GM23338 (cell line): ENCODE measurements around the gene TMEM132D. TPM values are rescaled to one million over a fixed set of nuclear protein-coding genes. Genes with fewer than 3 reads are reported as not detected.

Source experiments
- ATAC-seq: fragments of 200-7000 bp; cut with Tn5 transposase; 3 replicates; pipeline ENCODE4 v1.9.1; 2020
- DNase-seq: peaks from one replicate; pipeline ENCODE4 v3.0.0-alpha.2; 2015; ENCODE audit warnings: low spot score
- H2AFZ ChIP-seq: fragments of 200-600 bp; sonication (generic); 2 replicates; pipeline ENCODE4 v1.8.0; 2016; ENCODE audit warnings: antibody characterized with exemption, mild to moderate bottlenecking, moderate library complexity
- H3F3A ChIP-seq: fragments of 200-600 bp; sonication (generic); replicated peaks from 2 replicates; pipeline ENCODE4 v1.8.0; 2017; ENCODE audit warnings: antibody characterized with exemption, mixed run types, low read depth
- H3K27ac ChIP-seq: fragments of 200-600 bp; sonication (generic); 2 replicates; pipeline ENCODE4 v1.6.1; 2016; ENCODE audit warnings: low read depth
- H3K27me3 ChIP-seq: fragments of 200-600 bp; sonication (generic); 2 replicates; pipeline ENCODE4 v1.8.0; 2016; ENCODE audit warnings: mild to moderate bottlenecking, mixed run types, moderate library complexity; ENCODE audit not compliant: insufficient read depth
- H3K36me3 ChIP-seq: fragments of 200-600 bp; sonication (generic); 2 replicates; pipeline ENCODE4 v1.8.0; 2016; ENCODE audit warnings: mild to moderate bottlenecking; ENCODE audit not compliant: insufficient read depth
- H3K4me1 ChIP-seq: fragments of 200-600 bp; sonication (generic); 2 replicates; pipeline ENCODE4 v1.8.0; 2016; ENCODE audit warnings: mild to moderate bottlenecking, moderate library complexity; ENCODE audit not compliant: insufficient read depth
- H3K4me2 ChIP-seq: fragments of 200-600 bp; sonication (generic); 2 replicates; pipeline ENCODE4 v1.7.1; 2017; ENCODE audit warnings: mixed run types
- H3K4me3 ChIP-seq: fragments of 200-600 bp; sonication (generic); 2 replicates; pipeline ENCODE4 v1.6.1; 2016; ENCODE audit warnings: mixed run types
- H3K79me2 ChIP-seq: fragments of 200-600 bp; sonication (generic); replicated peaks from 2 replicates; pipeline ENCODE4 v1.8.0; 2017; ENCODE audit warnings: mild to moderate bottlenecking; ENCODE audit not compliant: insufficient read depth
- H3K9me2 ChIP-seq: fragments of 200-600 bp; sonication (generic); 2 replicates; pipeline ENCODE4 v1.8.0; 2017; ENCODE audit not compliant: insufficient read depth
- H4K20me1 ChIP-seq: fragments of 200-600 bp; sonication (generic); replicated peaks from 2 replicates; pipeline ENCODE4 v1.8.0; 2017; ENCODE audit warnings: mild to moderate bottlenecking; ENCODE audit not compliant: insufficient read depth
- H3K27ac Mint-ChIP-seq: 2 replicates; pipeline ENCODE4 v1.8.0; 2020; ENCODE audit warnings: inconsistent platforms, mild to moderate bottlenecking, moderate library complexity, mixed read lengths
- H3K27me3 Mint-ChIP-seq: 3 replicates; pipeline ENCODE4 v1.8.0; 2022; ENCODE audit warnings: low read depth, mild to moderate bottlenecking, moderate library complexity, mixed read lengths, inconsistent platforms; ENCODE audit not compliant: insufficient read depth, poor library complexity
- H3K36me3 Mint-ChIP-seq: 3 replicates; pipeline ENCODE4 v1.8.0; 2021; ENCODE audit warnings: low read depth, mild to moderate bottlenecking, inconsistent platforms, moderate library complexity, mixed read lengths
- H3K4me1 Mint-ChIP-seq: 3 replicates; pipeline ENCODE4 v1.8.0; 2020; ENCODE audit warnings: mild to moderate bottlenecking, inconsistent platforms, mixed read lengths
- H3K4me3 Mint-ChIP-seq: 3 replicates; pipeline ENCODE4 v1.8.0; 2021; ENCODE audit warnings: moderate library complexity, mild to moderate bottlenecking, inconsistent platforms, mixed read lengths
- H3K9me3 Mint-ChIP-seq: 3 replicates; pipeline ENCODE4 v1.8.0; 2020; ENCODE audit warnings: moderate library complexity, mild to moderate bottlenecking, inconsistent platforms, mixed read lengths
- CREB1 ChIP-seq: fragments of 250-450 bp; sonication (Bioruptor Pico); IDR thresholded peaks from 2 replicates; pipeline ENCODE4 v1.5.0; 2020; ENCODE audit warnings: low read depth, mild to moderate bottlenecking, moderate library complexity
- EZH2 ChIP-seq: fragments of 200-600 bp; sonication (generic); IDR thresholded peaks from one replicate; pipeline ENCODE4 v1.8.0; 2017; ENCODE audit warnings: antibody characterized with exemption, mild to moderate bottlenecking, low read depth; ENCODE audit not compliant: unreplicated experiment
- JUNB ChIP-seq: IDR thresholded peaks from one replicate; pipeline ENCODE4 v1.6.1; 2016; ENCODE audit warnings: antibody characterized with exemption; ENCODE audit not compliant: unreplicated experiment
- POLR2AphosphoS5 ChIP-seq: IDR thresholded peaks from 2 replicates; pipeline ENCODE4 v1.6.1; 2016; ENCODE audit warnings: antibody characterized with exemption, low read depth
- STAT1 ChIP-seq: IDR thresholded peaks from one replicate; pipeline ENCODE4 v1.6.1; 2016; ENCODE audit warnings: antibody characterized with exemption; ENCODE audit not compliant: unreplicated experiment
- ZNF114 ChIP-seq: fragments of 250-450 bp; sonication (Bioruptor Pico); IDR thresholded peaks from 2 replicates; pipeline ENCODE4 v1.5.0; 2020; ENCODE audit warnings: mild to moderate bottlenecking, moderate library complexity
- polyA plus RNA-seq: library from polyadenylated mRNA; unstranded; fragments of >200 nt; fragmentation: Nextera tagmentation; extraction: Ambion mirVana; gene quantifications from 2 replicates; pipeline ENCODE4 v1.2.1, GENCODE V29; 2016
- total RNA-seq: library from RNA; depleted of rRNA; stranded (reverse); fragments of >200 nt; shearing (Covaris generic); gene quantifications from 2 replicates; pipeline ENCODE4 v1.2.3, GENCODE V29; 2014
- TF ChIP-seq, protein P1 (sequence below): IDR thresholded peaks from one replicate; pipeline ENCODE4 v1.6.1; 2018; ENCODE audit warnings: antibody characterized with exemption; ENCODE audit not compliant: unreplicated experiment
- TF ChIP-seq, protein P2 (sequence below): fragments of 250-450 bp; sonication (Bioruptor Pico); IDR thresholded peaks from 2 replicates; pipeline ENCODE4 v1.5.0; 2020; ENCODE audit warnings: mild to moderate bottlenecking, moderate library complexity
- TF ChIP-seq, protein P3 (sequence below): IDR thresholded peaks from 2 replicates; pipeline ENCODE4 v1.6.1; 2016; ENCODE audit warnings: antibody characterized with exemption

The TMEM132D gene
- total and polyA plus RNA-seq, 2 experiments from 2014 or later: 0.44 to 5.3 TPM

DNA sequence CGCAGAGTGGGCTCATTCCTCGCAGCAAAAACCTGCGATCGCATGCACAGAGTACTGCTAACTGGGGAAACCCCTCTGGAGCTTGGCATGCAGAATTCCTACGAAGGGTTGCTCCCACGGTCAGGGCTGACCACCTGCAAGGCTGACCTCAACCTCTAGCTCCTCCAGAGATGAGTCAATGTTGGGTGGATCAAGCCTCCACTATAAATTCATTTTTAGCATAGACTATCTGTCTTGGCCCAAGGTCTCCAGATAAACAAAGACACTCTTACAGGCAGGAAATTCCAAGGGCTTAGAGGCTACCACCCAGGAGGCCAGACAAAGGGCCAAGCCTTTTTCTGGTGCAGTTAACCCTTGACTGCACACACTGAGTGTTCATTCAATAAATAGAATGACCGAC lies 296.5 kb downstream of the TMEM132D start:
- H2AFZ ChIP-seq: no peak overlapping the region
- no peaks in the 10 kb centered on the region for H3F3A ChIP-seq
- H3K27me3 ChIP-seq: no peaks in the 10 kb centered on the region
- H4K20me1 ChIP-seq: no peaks in the 10 kb centered on the region
- no peak for ATAC-seq
- DNase-seq: peak; percentile 3
- TF ChIP-seq STAT1: no peak
- no peak for TF ChIP-seq POLR2AphosphoS5
- no peak for TF ChIP-seq CREB1 (CRISPR knock-in tag)
- TF ChIP-seq, protein P1, sequence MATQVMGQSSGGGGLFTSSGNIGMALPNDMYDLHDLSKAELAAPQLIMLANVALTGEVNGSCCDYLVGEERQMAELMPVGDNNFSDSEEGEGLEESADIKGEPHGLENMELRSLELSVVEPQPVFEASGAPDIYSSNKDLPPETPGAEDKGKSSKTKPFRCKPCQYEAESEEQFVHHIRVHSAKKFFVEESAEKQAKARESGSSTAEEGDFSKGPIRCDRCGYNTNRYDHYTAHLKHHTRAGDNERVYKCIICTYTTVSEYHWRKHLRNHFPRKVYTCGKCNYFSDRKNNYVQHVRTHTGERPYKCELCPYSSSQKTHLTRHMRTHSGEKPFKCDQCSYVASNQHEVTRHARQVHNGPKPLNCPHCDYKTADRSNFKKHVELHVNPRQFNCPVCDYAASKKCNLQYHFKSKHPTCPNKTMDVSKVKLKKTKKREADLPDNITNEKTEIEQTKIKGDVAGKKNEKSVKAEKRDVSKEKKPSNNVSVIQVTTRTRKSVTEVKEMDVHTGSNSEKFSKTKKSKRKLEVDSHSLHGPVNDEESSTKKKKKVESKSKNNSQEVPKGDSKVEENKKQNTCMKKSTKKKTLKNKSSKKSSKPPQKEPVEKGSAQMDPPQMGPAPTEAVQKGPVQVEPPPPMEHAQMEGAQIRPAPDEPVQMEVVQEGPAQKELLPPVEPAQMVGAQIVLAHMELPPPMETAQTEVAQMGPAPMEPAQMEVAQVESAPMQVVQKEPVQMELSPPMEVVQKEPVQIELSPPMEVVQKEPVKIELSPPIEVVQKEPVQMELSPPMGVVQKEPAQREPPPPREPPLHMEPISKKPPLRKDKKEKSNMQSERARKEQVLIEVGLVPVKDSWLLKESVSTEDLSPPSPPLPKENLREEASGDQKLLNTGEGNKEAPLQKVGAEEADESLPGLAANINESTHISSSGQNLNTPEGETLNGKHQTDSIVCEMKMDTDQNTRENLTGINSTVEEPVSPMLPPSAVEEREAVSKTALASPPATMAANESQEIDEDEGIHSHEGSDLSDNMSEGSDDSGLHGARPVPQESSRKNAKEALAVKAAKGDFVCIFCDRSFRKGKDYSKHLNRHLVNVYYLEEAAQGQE: no peak
- TF ChIP-seq EZH2: no peak
- TF ChIP-seq, protein P2, sequence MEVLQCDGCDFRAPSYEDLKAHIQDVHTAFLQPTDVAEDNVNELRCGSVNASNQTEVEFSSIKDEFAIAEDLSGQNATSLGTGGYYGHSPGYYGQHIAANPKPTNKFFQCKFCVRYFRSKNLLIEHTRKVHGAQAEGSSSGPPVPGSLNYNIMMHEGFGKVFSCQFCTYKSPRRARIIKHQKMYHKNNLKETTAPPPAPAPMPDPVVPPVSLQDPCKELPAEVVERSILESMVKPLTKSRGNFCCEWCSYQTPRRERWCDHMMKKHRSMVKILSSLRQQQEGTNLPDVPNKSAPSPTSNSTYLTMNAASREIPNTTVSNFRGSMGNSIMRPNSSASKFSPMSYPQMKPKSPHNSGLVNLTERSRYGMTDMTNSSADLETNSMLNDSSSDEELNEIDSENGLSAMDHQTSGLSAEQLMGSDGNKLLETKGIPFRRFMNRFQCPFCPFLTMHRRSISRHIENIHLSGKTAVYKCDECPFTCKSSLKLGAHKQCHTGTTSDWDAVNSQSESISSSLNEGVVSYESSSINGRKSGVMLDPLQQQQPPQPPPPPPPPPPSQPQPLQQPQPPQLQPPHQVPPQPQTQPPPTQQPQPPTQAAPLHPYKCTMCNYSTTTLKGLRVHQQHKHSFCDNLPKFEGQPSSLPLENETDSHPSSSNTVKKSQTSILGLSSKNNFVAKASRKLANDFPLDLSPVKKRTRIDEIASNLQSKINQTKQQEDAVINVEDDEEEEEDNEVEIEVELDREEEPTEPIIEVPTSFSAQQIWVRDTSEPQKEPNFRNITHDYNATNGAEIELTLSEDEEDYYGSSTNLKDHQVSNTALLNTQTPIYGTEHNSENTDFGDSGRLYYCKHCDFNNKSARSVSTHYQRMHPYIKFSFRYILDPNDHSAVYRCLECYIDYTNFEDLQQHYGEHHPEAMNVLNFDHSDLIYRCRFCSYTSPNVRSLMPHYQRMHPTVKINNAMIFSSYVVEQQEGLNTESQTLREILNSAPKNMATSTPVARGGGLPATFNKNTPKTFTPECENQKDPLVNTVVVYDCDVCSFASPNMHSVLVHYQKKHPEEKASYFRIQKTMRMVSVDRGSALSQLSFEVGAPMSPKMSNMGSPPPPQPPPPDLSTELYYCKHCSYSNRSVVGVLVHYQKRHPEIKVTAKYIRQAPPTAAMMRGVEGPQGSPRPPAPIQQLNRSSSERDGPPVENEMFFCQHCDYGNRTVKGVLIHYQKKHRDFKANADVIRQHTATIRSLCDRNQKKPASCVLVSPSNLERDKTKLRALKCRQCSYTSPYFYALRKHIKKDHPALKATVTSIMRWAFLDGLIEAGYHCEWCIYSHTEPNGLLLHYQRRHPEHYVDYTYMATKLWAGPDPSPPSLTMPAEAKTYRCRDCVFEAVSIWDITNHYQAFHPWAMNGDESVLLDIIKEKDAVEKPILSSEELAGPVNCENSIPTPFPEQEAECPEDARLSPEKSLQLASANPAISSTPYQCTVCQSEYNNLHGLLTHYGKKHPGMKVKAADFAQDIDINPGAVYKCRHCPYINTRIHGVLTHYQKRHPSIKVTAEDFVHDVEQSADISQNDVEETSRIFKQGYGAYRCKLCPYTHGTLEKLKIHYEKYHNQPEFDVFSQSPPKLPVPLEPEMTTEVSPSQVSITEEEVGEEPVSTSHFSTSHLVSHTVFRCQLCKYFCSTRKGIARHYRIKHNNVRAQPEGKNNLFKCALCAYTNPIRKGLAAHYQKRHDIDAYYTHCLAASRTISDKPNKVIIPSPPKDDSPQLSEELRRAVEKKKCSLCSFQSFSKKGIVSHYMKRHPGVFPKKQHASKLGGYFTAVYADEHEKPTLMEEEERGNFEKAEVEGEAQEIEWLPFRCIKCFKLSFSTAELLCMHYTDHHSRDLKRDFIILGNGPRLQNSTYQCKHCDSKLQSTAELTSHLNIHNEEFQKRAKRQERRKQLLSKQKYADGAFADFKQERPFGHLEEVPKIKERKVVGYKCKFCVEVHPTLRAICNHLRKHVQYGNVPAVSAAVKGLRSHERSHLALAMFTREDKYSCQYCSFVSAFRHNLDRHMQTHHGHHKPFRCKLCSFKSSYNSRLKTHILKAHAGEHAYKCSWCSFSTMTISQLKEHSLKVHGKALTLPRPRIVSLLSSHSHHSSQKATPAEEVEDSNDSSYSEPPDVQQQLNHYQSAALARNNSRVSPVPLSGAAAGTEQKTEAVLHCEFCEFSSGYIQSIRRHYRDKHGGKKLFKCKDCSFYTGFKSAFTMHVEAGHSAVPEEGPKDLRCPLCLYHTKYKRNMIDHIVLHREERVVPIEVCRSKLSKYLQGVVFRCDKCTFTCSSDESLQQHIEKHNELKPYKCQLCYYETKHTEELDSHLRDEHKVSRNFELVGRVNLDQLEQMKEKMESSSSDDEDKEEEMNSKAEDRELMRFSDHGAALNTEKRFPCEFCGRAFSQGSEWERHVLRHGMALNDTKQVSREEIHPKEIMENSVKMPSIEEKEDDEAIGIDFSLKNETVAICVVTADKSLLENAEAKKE: no peak
- TF ChIP-seq ZNF114 (CRISPR knock-in tag): no peak
- TF ChIP-seq JUNB: no peak
- TF ChIP-seq, protein P3, sequence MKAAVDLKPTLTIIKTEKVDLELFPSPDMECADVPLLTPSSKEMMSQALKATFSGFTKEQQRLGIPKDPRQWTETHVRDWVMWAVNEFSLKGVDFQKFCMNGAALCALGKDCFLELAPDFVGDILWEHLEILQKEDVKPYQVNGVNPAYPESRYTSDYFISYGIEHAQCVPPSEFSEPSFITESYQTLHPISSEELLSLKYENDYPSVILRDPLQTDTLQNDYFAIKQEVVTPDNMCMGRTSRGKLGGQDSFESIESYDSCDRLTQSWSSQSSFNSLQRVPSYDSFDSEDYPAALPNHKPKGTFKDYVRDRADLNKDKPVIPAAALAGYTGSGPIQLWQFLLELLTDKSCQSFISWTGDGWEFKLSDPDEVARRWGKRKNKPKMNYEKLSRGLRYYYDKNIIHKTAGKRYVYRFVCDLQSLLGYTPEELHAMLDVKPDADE: no peak
- H3K36me3 ChIP-seq: no peaks in the 10 kb centered on the region
- no peaks in the 10 kb centered on the region for H3K79me2 ChIP-seq
- Mint-ChIP-seq H3K9me3 (peaks cover 98% of the 10 kb centered on the region), H3K4me3 (no peak overlapping the region), H3K4me1 (no peaks in the 10 kb centered on the region), H3K36me3 (peaks cover 34% of the 10 kb centered on the region; the same call in 2 of the 3 replicates), H3K27me3 (peaks cover 3% of the 10 kb centered on the region), H3K27ac (no peak overlapping the region)
- 0 out of 2 replicates have a peak overlapping the region, but pooled peaks have one; percentile 20 for H3K4me3 ChIP-seq
- H3K4me2 ChIP-seq: peak overlapping the region; percentile 48; the same call in 1 of the 2 replicates
- peaks cover 15% of the 10 kb centered on the region for H3K4me1 ChIP-seq
- no peak overlapping the region for H3K27ac ChIP-seq
- no peaks in the 10 kb centered on the region for H3K9me2 ChIP-seq
